HG02981 (cell line): ENCODE results near the gene ATP5IF1.

Experiments used
- ATAC-seq: cut with Tn5 transposase; IDR thresholded peaks from one replicate; pipeline ENCODE4 v1.9.1; 2021; ENCODE audit warnings: mild to moderate bottlenecking, moderate library complexity; ENCODE audit not compliant: unreplicated experiment

ATP5IF1 gene

GRCh38 chr1:28236656-28237322 lies 865 bp downstream of the ATP5IF1 start:
- no peak for ATAC-seq

DNA sequence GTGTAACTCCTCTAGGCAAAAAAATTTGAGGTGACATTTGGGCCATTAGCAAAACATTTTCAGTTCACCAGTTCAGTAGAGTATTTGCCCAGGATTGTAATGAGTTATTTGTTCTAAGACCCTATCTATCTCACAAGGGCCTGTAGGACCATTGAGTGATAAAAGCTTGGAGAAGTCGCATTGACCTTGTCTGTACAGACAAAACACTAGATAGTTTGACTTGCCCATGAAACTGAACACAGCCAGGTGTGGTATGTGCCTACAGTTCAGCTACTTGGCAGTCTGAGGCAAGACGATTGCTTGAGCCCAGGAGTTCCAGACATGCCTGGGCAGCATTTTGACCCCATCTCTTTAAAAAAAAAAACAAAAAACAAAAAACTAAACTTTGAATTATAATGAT lies 3.1 kb downstream of the ATP5IF1 start:
- ATAC-seq, result no peak

- ATAC-seq, result no peak
Measured at GRCh38 chr1:28240024-28240423, 4.1 kb downstream of the ATP5IF1 start.

GRCh38 chr1:28241638-28242241 lies 5.8 kb downstream of the ATP5IF1 start:
- no peak for ATAC-seq

DNA sequence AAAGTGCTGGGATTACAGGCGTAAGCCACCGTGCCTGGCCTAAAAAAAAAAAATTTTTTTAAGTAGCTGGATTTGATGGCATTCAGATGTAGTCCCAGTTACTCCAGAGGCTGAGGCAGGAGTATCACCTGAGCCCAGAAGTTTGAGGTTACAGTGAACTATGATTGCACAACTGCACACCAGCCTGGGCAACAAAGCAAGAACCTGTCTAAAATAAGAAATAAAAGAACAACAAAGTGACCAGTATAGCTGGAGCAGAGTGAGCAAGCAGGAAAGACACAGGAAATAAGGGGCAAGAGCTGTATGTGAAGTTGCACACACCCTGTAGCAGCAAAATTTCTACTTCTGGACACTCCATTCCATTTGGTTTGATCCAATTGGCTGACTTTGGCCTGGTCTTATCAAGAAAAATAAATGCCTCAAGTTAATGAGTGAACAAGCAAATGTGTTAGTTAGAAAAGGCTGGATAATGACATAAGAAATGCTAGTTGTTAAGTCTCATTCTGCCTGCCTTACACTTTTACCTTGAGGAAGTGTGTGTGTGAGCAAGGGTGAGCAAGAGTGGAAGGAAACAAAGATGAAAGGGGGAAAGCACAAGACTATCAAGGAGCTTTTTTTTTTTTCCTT lies 7.9 kb downstream of the ATP5IF1 start:
- ATAC-seq, result no peak

DNA sequence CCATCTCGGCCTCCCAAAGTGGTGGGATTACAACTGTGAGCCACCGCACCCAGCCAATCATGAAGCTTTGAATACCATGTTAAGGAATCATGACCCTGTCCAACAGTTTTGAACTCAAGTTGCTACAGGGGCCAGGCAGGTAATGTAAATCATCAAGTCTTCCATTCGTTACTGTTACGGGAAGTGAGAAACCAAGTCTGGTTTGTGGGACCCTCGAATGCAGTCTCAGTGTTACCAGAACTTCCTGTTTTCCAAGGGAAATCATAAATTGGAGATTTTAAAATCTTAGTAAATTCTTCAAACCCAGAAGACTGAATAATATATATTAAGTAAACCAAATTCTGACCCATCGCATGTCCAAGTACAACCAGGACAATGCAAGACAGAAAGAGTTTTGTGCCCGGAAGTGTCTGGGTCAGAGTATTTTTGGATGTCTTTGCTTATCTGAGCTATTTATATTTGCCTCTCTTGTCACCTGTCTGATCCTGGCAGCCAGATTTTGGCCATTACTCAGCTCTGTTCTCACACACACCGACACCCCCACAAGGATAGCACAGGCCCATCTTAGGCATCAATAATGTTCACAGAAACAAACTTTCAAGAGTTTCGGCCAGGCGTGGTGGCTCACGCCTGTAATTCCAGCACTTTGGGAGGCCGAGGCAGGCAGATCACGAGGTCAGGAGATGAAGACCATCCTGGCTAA lies 8.8 kb downstream of the ATP5IF1 start:
- no peak for ATAC-seq

DNA sequence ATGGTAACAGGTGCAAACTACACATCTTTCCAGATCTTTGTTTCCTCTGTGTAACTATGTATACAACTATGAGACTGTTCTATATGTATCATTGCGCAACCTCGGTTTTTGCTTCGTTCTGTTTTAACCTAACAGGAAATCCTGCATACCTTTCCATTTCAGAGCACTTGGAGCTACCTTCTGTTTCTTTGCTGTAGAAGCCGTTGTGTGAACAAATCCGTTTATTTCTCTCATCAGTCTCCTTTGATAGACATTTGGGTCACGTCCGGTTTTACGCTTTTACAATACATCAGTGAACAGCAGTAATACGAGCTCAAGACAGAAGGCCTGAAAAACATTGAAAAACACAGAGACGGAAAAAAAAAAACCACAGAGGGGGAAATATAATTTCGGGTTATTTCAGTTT lies 10.5 kb downstream of the ATP5IF1 start:
- ATAC-seq, result no peak

DNA sequence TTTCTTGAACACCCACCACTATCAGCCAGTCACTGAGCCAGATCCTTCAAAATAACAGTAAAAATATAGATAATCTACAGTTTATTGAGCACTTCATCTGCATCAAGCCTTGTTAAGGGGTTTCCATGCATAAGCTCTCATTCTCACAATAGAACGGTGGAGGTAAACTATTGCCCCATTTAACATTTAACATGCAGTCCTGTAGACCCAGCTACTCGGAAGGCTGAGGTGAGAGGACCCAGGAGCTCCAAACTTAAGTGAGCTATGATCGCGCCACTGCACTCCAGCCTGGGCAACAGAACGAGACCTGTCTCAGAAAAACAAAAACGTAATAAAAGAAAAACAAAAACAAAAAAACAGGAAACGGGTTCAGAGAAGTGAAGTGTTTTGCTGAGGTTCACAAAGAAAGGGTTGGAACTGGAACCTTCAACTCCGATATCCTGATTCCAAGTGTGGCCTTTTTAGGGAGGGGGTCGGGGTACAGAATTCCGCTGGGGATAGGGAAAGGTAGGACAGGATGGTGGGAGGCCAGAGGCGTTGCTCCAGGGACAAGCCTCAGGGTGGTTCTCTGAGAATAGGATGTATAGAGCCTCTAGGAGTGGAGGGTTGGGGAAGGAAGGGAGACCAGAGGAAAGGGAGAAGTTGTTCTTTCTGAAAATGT lies 11.8 kb downstream of the ATP5IF1 start:
- ATAC-seq, result no peak

- no peak for ATAC-seq
Measured at GRCh38 chr1:28248273-28249012, 12.5 kb downstream of the ATP5IF1 start.

DNA sequence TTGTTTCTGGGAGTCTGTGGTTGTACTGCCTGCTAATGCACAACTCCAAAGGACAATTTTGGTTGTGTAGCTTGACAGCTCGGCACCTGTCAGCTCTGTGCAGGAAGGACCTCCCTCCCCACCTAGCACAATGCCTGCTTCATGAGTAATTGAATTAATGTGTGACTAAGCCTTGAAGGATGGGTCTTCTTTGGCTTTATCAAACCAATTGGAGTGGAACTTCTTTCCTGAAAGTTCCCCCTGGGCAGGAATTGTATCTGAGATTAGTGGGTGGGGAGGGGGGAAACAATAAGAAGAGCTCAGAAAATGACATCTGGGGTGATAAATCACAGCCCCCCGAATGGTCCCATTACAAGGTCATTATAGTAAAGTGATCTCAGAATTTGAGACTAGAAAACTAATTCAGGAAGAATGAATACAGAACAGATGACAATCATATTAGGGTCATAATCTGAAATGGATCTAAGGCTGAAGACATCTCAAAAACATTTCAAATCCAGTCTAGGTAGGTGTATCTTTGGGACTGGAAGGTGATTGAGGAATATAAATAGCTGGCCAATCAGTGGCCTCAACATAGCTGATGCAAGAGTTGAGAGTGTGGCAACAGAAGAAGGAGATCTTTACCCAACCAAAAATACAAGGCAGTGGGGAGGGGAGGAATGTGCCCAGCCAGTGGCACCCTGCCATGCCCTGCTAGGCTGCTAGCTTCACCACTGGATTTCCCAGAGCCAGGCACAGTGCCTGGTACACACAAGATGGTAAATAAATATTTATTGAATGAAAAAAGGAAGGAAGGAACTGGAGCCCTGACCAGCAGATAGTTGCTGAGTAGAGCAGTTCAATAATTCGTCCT lies 13.3 kb downstream of the ATP5IF1 start:
- ATAC-seq, result no peak

DNA sequence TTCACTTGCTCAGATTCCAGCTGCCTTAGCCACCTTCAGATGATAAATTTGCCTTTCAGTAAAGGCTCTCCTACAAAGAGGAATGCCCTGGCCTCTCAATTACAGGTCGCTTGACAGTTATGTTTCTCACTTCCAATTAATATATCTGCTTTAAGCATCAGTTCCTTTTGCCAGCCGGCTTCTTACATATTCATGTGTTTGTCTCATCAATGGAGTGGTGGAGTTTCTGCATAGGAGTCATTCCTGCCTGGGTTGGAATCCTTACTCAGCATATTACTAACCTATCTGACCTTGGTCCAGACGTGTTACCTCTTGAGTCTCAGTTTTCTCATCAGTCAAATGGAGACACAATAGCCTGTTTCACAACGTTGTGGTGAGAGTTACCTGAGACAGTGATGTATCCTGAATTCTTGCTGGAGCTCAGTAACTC lies 14.0 kb downstream of the ATP5IF1 start:
- no peak for ATAC-seq

DNA sequence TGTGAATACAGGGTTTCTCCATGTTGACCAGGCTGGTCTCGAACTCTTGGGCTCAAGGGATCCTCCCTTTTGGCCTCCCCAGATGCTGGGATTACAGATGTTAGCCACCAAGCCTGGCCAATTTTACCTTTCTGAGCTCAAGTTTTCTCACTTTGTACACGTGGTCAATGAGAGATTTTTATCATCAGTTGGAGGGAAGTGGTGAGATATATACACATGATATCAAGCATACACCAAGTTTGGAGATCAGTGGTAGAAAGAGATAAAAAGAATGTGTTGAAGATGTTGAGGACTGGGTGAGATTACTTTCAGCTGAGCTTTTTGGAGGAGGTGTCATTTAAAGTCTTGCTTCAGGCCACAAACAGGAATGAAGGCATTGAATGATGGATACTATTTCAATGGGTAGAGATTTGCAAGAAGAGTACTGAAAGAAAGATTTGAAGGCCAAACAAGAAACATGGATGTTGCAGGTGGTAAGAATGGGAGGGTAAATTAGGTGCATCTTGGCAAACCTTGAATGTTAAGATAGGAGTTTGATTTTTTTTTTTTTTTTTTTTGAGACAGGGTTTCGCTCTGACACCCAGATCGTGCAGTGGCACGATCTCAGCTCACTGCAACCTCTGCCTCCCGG lies 20.4 kb downstream of the ATP5IF1 start:
- no peak for ATAC-seq

- ATAC-seq, result no peak
Measured at GRCh38 chr1:28257736-28258135, 21.8 kb downstream of the ATP5IF1 start.

DNA sequence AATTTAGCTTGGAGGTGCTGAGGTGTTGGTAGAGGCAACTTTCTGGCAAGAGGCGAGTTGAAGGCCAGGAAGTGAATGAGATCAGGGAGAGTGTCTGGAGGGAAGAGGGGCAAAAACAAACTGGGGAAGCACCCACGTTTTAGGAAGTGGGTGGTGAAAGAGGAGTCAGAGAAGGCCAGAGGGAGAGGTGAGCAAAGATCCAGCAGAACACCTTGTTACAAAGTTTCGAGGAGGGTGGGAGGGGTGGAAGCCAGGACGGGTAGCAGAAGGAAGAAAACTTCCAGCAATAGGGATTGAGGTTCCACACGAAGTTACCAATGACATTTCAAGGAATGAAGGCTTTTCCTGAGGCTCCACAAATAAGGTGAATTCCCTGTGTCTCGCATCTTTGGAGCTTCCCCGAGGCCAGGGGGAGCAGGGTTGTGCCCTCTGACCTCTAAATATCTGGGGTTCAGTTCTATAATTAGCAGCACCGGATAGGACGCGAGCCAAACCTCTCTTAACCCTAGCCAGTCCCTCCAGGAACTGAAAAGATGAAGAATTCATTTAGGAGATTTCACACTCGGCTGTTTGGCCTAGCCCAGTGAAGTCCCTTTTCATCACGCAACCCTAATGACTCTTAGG lies 22.8 kb downstream of the ATP5IF1 start:
- no peak for ATAC-seq

DNA sequence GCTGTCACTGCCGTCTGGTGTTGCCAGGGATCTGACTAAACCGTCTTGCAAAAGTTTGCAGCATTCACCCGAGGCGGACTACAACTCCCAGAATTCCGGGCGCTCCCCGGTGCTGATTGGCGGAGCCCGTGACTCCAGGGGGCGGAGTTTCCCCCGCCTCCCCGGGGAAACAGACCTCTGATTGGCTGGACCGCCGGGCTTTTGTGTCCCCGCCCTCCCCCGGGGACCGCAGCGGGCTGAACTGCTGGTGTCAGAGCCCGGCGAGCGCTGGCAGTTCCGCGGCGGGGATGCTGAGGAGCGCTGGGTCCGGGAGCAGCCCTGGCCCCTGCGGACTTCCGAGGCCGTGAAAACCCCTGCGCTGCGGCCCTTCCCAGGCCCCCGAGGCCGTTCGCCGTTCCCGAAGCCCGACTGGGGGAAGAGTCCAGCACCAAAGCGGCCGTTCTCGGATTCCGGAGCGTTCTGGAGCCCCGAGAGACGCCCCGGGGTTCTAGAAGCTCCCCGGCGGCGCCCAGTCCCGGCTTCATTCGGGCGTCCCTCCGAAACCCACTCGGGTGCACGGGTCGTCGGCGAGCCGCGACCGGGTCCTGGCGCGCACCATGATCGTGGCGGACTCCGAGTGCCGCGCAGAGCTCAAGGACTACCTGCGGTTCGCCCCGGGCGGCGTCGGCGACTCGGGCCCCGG lies 23.5 kb downstream of the ATP5IF1 start, which contains the start of gene SESN2:
TSS of gene SESN2 (plus strand) at position 267 of the 682 bp plus-strand sequence. CDS start at position 597, 330 bp downstream.
- ATAC-seq, result peak; percentile 91

- ATAC-seq, result no peak
Measured at GRCh38 chr1:28259934-28260802, 24.2 kb downstream of the ATP5IF1 start.

DNA sequence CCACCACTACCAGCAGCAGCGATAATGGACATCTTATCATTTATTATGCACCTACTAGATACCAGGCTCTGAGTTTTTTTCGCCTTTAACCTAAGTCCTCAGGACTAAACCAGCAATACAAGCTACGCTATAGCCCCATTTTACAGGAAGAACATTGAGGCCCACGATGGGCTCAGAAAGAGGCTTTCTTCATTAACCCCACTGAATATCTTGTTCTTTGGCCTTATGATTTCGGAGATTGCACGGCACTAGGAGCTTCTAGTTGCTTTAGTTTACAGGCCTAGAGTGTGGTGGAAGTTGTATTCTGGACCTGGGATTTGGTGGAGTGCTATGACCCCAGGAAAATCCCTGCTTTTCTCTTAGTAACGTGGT lies 24.9 kb downstream of the ATP5IF1 start:
- ATAC-seq, result no peak
